Measurements from ENCODE around the gene KLHDC7B.

GRCh38 chr22:50575426-50575941 lies 29.8 kb downstream of the KLHDC7B start:
- TF ChIP-seq, protein P1, sequence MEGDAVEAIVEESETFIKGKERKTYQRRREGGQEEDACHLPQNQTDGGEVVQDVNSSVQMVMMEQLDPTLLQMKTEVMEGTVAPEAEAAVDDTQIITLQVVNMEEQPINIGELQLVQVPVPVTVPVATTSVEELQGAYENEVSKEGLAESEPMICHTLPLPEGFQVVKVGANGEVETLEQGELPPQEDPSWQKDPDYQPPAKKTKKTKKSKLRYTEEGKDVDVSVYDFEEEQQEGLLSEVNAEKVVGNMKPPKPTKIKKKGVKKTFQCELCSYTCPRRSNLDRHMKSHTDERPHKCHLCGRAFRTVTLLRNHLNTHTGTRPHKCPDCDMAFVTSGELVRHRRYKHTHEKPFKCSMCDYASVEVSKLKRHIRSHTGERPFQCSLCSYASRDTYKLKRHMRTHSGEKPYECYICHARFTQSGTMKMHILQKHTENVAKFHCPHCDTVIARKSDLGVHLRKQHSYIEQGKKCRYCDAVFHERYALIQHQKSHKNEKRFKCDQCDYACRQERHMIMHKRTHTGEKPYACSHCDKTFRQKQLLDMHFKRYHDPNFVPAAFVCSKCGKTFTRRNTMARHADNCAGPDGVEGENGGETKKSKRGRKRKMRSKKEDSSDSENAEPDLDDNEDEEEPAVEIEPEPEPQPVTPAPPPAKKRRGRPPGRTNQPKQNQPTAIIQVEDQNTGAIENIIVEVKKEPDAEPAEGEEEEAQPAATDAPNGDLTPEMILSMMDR (IDR thresholded peaks at IDR 0.05; ENCODE audit: low read depth, low read length): no peak
- no peak for TF ChIP-seq POLR2A (IDR thresholded peaks at IDR 0.05; ENCODE audit: extremely low read depth, insufficient read length)
- TF ChIP-seq MYC (IDR thresholded peaks at IDR 0.05; ENCODE audit: low read depth, low read length): no peak
- TF ChIP-seq MAX (IDR thresholded peaks at IDR 0.05; ENCODE audit: low read depth, low read length): no peak

All from NB4 (cell line).